HG02938 (cell line): Measurements from ENCODE around the gene USP1.

ENCODE experiments used
- ATAC-seq: cut with Tn5 transposase; IDR thresholded peaks from one replicate; pipeline ENCODE4 v1.9.1; 2021; ENCODE audit warnings: mild to moderate bottlenecking, moderate library complexity; ENCODE audit not compliant: unreplicated experiment

USP1 gene

GRCh38 chr1:62481681-62482080, 44.8 kb downstream of the USP1 start:
- no peak for ATAC-seq

- no peak for ATAC-seq
Observed at GRCh38 chr1:62484824-62485468, 48.1 kb downstream of the USP1 start.

- no peak for ATAC-seq
Observed at GRCh38 chr1:62487956-62488355, 51.1 kb downstream of the USP1 start.

- no peak for ATAC-seq
Observed at GRCh38 chr1:62492521-62492920, 55.7 kb downstream of the USP1 start.

- no peak for ATAC-seq
Observed at GRCh38 chr1:62493656-62494055, 56.8 kb downstream of the USP1 start.

GRCh38 chr1:62494137-62494536, 57.3 kb downstream of the USP1 start:
- ATAC-seq, result no peak

- no peak for ATAC-seq
Observed at GRCh38 chr1:62500210-62500609, 63.4 kb downstream of the USP1 start.
